Neural cell (in vitro differentiated cells): ENCODE results near the gene IKZF2. TPM values are rescaled to one million over a fixed set of nuclear protein-coding genes. Genes with fewer than 3 reads are reported as not detected.

Experiments used
- H2AFZ ChIP-seq: fragments of 200-600, 300-800 bp; sonication (generic), shearing (Covaris generic); 2 replicates; pipeline ENCODE4 v1.6.0; 2014; ENCODE audit warnings: low read depth, mild to moderate bottlenecking, antibody characterized with exemption, low read length, moderate library complexity
- H3F3A ChIP-seq: fragments of 200-600 bp; shearing (Covaris generic); 2 replicates; pipeline ENCODE4 v1.6.1; 2016; ENCODE audit warnings: mild to moderate bottlenecking, moderate library complexity, mixed read lengths, antibody characterized with exemption, low read length; ENCODE audit not compliant: insufficient read depth, poor library complexity, severe bottlenecking
- H3K27ac ChIP-seq: fragments of 200-600, 300-800 bp; sonication (generic), shearing (Covaris generic); 2 replicates; pipeline ENCODE4 v1.5.1; 2014; ENCODE audit warnings: mild to moderate bottlenecking, low read length, moderate library complexity
- H3K27me3 ChIP-seq: fragments of 300-800, 200-600 bp; sonication (generic), shearing (Covaris generic); 2 replicates; pipeline ENCODE4 v1.6.0; 2014; ENCODE audit warnings: mild to moderate bottlenecking, low read depth, low read length, moderate library complexity; ENCODE audit not compliant: insufficient read depth
- H3K36me3 ChIP-seq: fragments of 300-800, 200-600 bp; sonication (generic), shearing (Covaris generic); 2 replicates; pipeline ENCODE4 v1.5.1; 2014; ENCODE audit warnings: mild to moderate bottlenecking, antibody characterized with exemption, low read length, moderate library complexity; ENCODE audit not compliant: insufficient read depth
- H3K4me2 ChIP-seq: fragments of 300-800, 200-600 bp; sonication (generic), shearing (Covaris generic); 2 replicates; pipeline ENCODE4 v1.6.0; 2014; ENCODE audit warnings: mild to moderate bottlenecking, low read length
- H3K4me3 ChIP-seq: fragments of 300-800, 200-600 bp; sonication (generic), shearing (Covaris generic); 2 replicates; pipeline ENCODE4 v1.5.1; 2014; ENCODE audit warnings: mild to moderate bottlenecking, low read length, moderate library complexity
- H3K79me2 ChIP-seq: fragments of 200-600 bp; shearing (Covaris generic); replicated peaks from 2 replicates; pipeline ENCODE4 v1.6.0; 2014; ENCODE audit warnings: mild to moderate bottlenecking, low read length, moderate library complexity; ENCODE audit not compliant: insufficient read depth
- H3K9ac ChIP-seq: fragments of 300-800, 200-600 bp; sonication (generic), shearing (Covaris generic); 2 replicates; pipeline ENCODE4 v1.6.1; 2016; ENCODE audit warnings: mild to moderate bottlenecking, low read length, mixed read lengths
- H3K9me2 ChIP-seq: fragments of 200-600 bp; shearing (Covaris generic); 2 replicates; pipeline ENCODE4 v1.6.1; 2016; ENCODE audit warnings: mild to moderate bottlenecking, low read length, mixed read lengths; ENCODE audit not compliant: insufficient read depth
- H3K9me3 ChIP-seq: fragments of 200-600, 300-800 bp; sonication (generic), shearing (Covaris generic); 2 replicates; pipeline ENCODE4 v1.6.1; 2016; ENCODE audit warnings: mild to moderate bottlenecking, mixed run types, low read length, moderate library complexity, mixed read lengths
- H4K20me1 ChIP-seq: fragments of 200-600 bp; shearing (Covaris generic); 2 replicates; pipeline ENCODE4 v1.6.1; 2016; ENCODE audit warnings: mild to moderate bottlenecking, mixed run types; ENCODE audit not compliant: insufficient read depth
- CTCF ChIP-seq: fragments of 450-650 bp; IDR thresholded peaks from 2 replicates; pipeline ENCODE4 v1.5.1; 2014; ENCODE audit warnings: antibody characterized with exemption, mild to moderate bottlenecking, moderate library complexity; ENCODE audit not compliant: poor library complexity, severe bottlenecking
- EP300 ChIP-seq: fragments of 450-650 bp; conservative IDR thresholded peaks from 2 replicates; pipeline ENCODE4 v1.6.1; 2014; ENCODE audit warnings: antibody characterized with exemption, mild to moderate bottlenecking, moderate library complexity; ENCODE audit not compliant: poor library complexity, severe bottlenecking
- EZH2 ChIP-seq: fragments of 200-600, 300-800 bp; shearing (Covaris generic), sonication (generic); IDR thresholded peaks from 2 replicates; pipeline ENCODE4 v1.6.1; 2014; ENCODE audit warnings: antibody characterized with exemption, low read length, borderline replicate concordance, mild to moderate bottlenecking; ENCODE audit not compliant: insufficient read depth, poor library complexity, severe bottlenecking
- MXI1 ChIP-seq: fragments of 450-650 bp; conservative IDR thresholded peaks from 2 replicates; pipeline ENCODE4 v1.6.1; 2014; ENCODE audit warnings: antibody characterized with exemption, mild to moderate bottlenecking; ENCODE audit not compliant: poor library complexity, severe bottlenecking
- POLR2AphosphoS5 ChIP-seq: IDR thresholded peaks from 2 replicates; pipeline ENCODE4 v1.6.1; 2012
- RAD21 ChIP-seq: fragments of 450-650 bp; conservative IDR thresholded peaks from 2 replicates; pipeline ENCODE4 v1.6.1; 2014; ENCODE audit warnings: antibody characterized with exemption, mild to moderate bottlenecking, moderate library complexity
- REST ChIP-seq: IDR thresholded peaks from 2 replicates; pipeline ENCODE4 v1.6.1; 2012; ENCODE audit warnings: borderline replicate concordance
- SMC3 ChIP-seq: fragments of 450-650 bp; conservative IDR thresholded peaks from 2 replicates; pipeline ENCODE4 v1.6.1; 2014; ENCODE audit warnings: antibody characterized with exemption, mild to moderate bottlenecking, moderate library complexity; ENCODE audit not compliant: poor library complexity
- TAF1 ChIP-seq: IDR thresholded peaks from 2 replicates; pipeline ENCODE4 v1.6.1; 2012; ENCODE audit warnings: low read depth
- polyA plus RNA-seq: library from polyadenylated mRNA; depleted of rRNA; stranded (reverse); fragments of >200 nt; gene quantifications from 2 replicates; pipeline ENCODE4 v1.2.3, GENCODE V29; 2014

Gene IKZF2
- polyA plus RNA-seq, 1 donor from 2014 or later: 5.6 TPM

GRCh38 chr2:212998626-212999359 is 152.6 kb downstream of the IKZF2 start:
- Histone ChIP-seq H3K9ac (no peak overlapping the region), H3K9me2 (no peaks in the 10 kb centered on the region), H3F3A (no peaks in the 10 kb centered on the region), H3K79me2 (no peaks in the 10 kb centered on the region), H3K4me3 (no peak overlapping the region), H2AFZ (no peak overlapping the region), H3K27me3 (no peaks in the 10 kb centered on the region), H3K27ac (no peak overlapping the region), H4K20me1 (no peaks in the 10 kb centered on the region), H3K9me3 (no peaks in the 10 kb centered on the region), H3K4me2 (no peak overlapping the region), H3K36me3 (no peaks in the 10 kb centered on the region)
- no peak for TF ChIP-seq EP300
- TF ChIP-seq SMC3: no peak
- TF ChIP-seq RAD21: no peak
- no peak for TF ChIP-seq CTCF
- TF ChIP-seq EZH2: no peak
- no peak for TF ChIP-seq TAF1
- no peak for TF ChIP-seq MXI1
- TF ChIP-seq REST: no peak
- TF ChIP-seq POLR2AphosphoS5: no peak

- TF ChIP-seq EZH2 (no peak), SMC3 (no peak), POLR2AphosphoS5 (no peak), CTCF (no peak), REST (no peak), EP300 (no peak), TAF1 (no peak), RAD21 (no peak), MXI1 (no peak)
- H3K4me2 ChIP-seq: no peak overlapping the region
- no peaks in the 10 kb centered on the region for H3K27me3 ChIP-seq
- no peak overlapping the region for H3K9ac ChIP-seq
- no peaks in the 10 kb centered on the region for H3F3A ChIP-seq
- H3K36me3 ChIP-seq: no peaks in the 10 kb centered on the region
- no peaks in the 10 kb centered on the region for H3K9me2 ChIP-seq
- H3K9me3 ChIP-seq: no peaks in the 10 kb centered on the region
- no peak overlapping the region for H3K27ac ChIP-seq
- no peaks in the 10 kb centered on the region for H3K79me2 ChIP-seq
- no peak overlapping the region for H3K4me3 ChIP-seq
- no peaks in the 10 kb centered on the region for H4K20me1 ChIP-seq
- H2AFZ ChIP-seq: no peak overlapping the region
These were observed 153.8 kb downstream of the IKZF2 start for GRCh38 chr2:212997526-212998020.
